ENCODE data around the gene TRIM10. TPM values are rescaled to one million over a fixed set of nuclear protein-coding genes. Genes with fewer than 3 reads are reported as not detected.
"Not testable (repeated sequence)": the region's sequence is repeated elsewhere in the genome, so short reads cannot be mapped to it uniquely, and the experiment has no call there.

TRIM10 gene
- total and polyA plus RNA-seq, 2 donors: 0.16 to 0.57 TPM

GRCh38 chr6:30127238-30128093, 33.5 kb downstream of the TRIM10 start:
- DNase-seq (ENCODE audit: low read depth in 6 of 9, low spot score in 9 of 9): no peak
- H3K27ac ChIP-seq (ENCODE audit: low read depth in 1 of 2, low read length in 1 of 2): no peak overlapping the region
- WGBS: 31% methylated on average over 50 of the region's 50 CpGs
- H3K36me3 ChIP-seq (ENCODE audit: control insufficient read depth in 2 of 2, insufficient read depth in 2 of 2, low read length in 1 of 2): no peaks in the 10 kb centered on the region
- H3K9me3 ChIP-seq (ENCODE audit: control insufficient read depth in 2 of 2, insufficient read depth in 1 of 2, low read length in 1 of 2): peaks cover 0 to 2% of the 10 kb centered on the region in 2 donors
- H3K4me3 ChIP-seq (ENCODE audit: low read length in 2 of 2): no peak overlapping the region
- peaks cover 0 to 2% of the 10 kb centered on the region in 2 donors for H3K4me1 ChIP-seq (ENCODE audit: control insufficient read depth in 2 of 2, insufficient read depth in 2 of 2, low read length in 2 of 2)
- peaks cover 33 to 85% of the 10 kb centered on the region in 2 donors for H3K27me3 ChIP-seq (ENCODE audit: control insufficient read depth in 2 of 2, insufficient read depth in 1 of 2, low read length in 1 of 2)

GRCh38 chr6:30122515-30122914, 38.5 kb downstream of the TRIM10 start:
- Histone ChIP-seq H3K27ac (ENCODE audit: low read depth in 1 of 2, low read length in 1 of 2) (no peak overlapping the region), H3K27me3 (ENCODE audit: control insufficient read depth in 2 of 2, insufficient read depth in 1 of 2, low read length in 1 of 2) (peaks cover 7 to 50% of the 10 kb centered on the region in 2 donors), H3K9me3 (ENCODE audit: control insufficient read depth in 2 of 2, insufficient read depth in 1 of 2, low read length in 1 of 2) (no peaks in the 10 kb centered on the region), H3K4me3 (ENCODE audit: low read length in 2 of 2) (no peak overlapping the region), H3K36me3 (ENCODE audit: control insufficient read depth in 2 of 2, insufficient read depth in 2 of 2, low read length in 1 of 2) (no peaks in the 10 kb centered on the region), H3K4me1 (ENCODE audit: control insufficient read depth in 2 of 2, insufficient read depth in 2 of 2, low read length in 2 of 2) (no peaks in the 10 kb centered on the region)
- WGBS: 92% methylated on average over 2 of the region's 2 CpGs
- no peak for DNase-seq (ENCODE audit: low read depth in 6 of 9, low spot score in 9 of 9)

GRCh38 chr6:30121446-30122366, 39.3 kb downstream of the TRIM10 start:
- no peaks in the 10 kb centered on the region for H3K36me3 ChIP-seq (ENCODE audit: control insufficient read depth in 2 of 2, insufficient read depth in 2 of 2, low read length in 1 of 2)
- H3K27me3 ChIP-seq (ENCODE audit: control insufficient read depth in 2 of 2, insufficient read depth in 1 of 2, low read length in 1 of 2): peaks cover 0 to 45% of the 10 kb centered on the region in 2 donors
- no peak for DNase-seq (ENCODE audit: low read depth in 6 of 9, low spot score in 9 of 9)
- H3K27ac ChIP-seq (ENCODE audit: low read depth in 1 of 2, low read length in 1 of 2): no peak overlapping the region
- WGBS: 94% methylated on average over 10 of the region's 10 CpGs
- H3K4me3 ChIP-seq (ENCODE audit: low read length in 2 of 2): no peak overlapping the region
- no peaks in the 10 kb centered on the region for H3K9me3 ChIP-seq (ENCODE audit: control insufficient read depth in 2 of 2, insufficient read depth in 1 of 2, low read length in 1 of 2)
- no peaks in the 10 kb centered on the region for H3K4me1 ChIP-seq (ENCODE audit: control insufficient read depth in 2 of 2, insufficient read depth in 2 of 2, low read length in 2 of 2)

GRCh38 chr6:30118691-30119090, 42.3 kb downstream of the TRIM10 start:
- not testable (repeated sequence) for H3K36me3 ChIP-seq (ENCODE audit: control insufficient read depth in 2 of 2, insufficient read depth in 2 of 2, low read length in 1 of 2); H3K4me3 ChIP-seq (ENCODE audit: low read length in 2 of 2); H3K9me3 ChIP-seq (ENCODE audit: control insufficient read depth in 2 of 2, insufficient read depth in 1 of 2, low read length in 1 of 2); DNase-seq (ENCODE audit: low read depth in 6 of 9, low spot score in 9 of 9); H3K4me1 ChIP-seq (ENCODE audit: control insufficient read depth in 2 of 2, insufficient read depth in 2 of 2, low read length in 2 of 2); H3K27ac ChIP-seq (ENCODE audit: low read depth in 1 of 2, low read length in 1 of 2)
- WGBS: 96% methylated on average over 5 of the region's 5 CpGs
- H3K27me3 ChIP-seq (ENCODE audit: control insufficient read depth in 2 of 2, insufficient read depth in 1 of 2, low read length in 1 of 2): peaks cover 6 to 34% of the 10 kb centered on the region in 2 donors

DNA sequence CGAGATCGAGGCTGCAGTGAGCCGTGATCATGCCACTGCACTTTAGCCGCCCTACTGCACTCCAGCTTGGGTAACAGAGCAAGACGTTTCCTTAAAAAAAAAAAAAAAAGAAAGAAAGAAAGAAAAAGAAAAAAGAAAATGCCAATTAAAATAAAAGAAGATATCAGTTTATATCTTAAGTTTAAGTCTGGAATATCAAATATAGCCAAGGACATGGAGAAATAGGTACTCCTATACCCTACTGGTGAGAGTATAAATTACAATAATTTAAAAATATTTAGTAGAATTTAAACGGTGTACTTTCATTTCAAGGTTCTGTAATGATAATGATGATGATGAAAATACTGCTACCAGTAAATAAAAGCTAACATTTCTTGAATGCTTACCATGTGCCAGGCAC, 44.3 kb downstream of the TRIM10 start:
- WGBS: 83% methylated on average over 6 of the region's 6 CpGs
- Histone ChIP-seq H3K27ac (ENCODE audit: low read depth in 1 of 2, low read length in 1 of 2) (no peak overlapping the region), H3K9me3 (ENCODE audit: control insufficient read depth in 2 of 2, insufficient read depth in 1 of 2, low read length in 1 of 2) (no peaks in the 10 kb centered on the region), H3K4me3 (ENCODE audit: low read length in 2 of 2) (no peak overlapping the region), H3K27me3 (ENCODE audit: control insufficient read depth in 2 of 2, insufficient read depth in 1 of 2, low read length in 1 of 2) (peaks cover 6 to 46% of the 10 kb centered on the region in 2 donors), H3K36me3 (ENCODE audit: control insufficient read depth in 2 of 2, insufficient read depth in 2 of 2, low read length in 1 of 2) (no peaks in the 10 kb centered on the region), H3K4me1 (ENCODE audit: control insufficient read depth in 2 of 2, insufficient read depth in 2 of 2, low read length in 2 of 2) (no peaks in the 10 kb centered on the region)
- no peak for DNase-seq (ENCODE audit: low read depth in 6 of 9, low spot score in 9 of 9)

GRCh38 chr6:30113841-30114240, 47.2 kb downstream of the TRIM10 start:
- WGBS: 70% methylated on average over 1 of the region's 1 CpG
- DNase-seq (ENCODE audit: low read depth in 6 of 9, low spot score in 9 of 9): no peak
- no peaks in the 10 kb centered on the region for H3K4me1 ChIP-seq (ENCODE audit: control insufficient read depth in 2 of 2, insufficient read depth in 2 of 2, low read length in 2 of 2)
- H3K9me3 ChIP-seq (ENCODE audit: control insufficient read depth in 2 of 2, insufficient read depth in 1 of 2, low read length in 1 of 2): no peaks in the 10 kb centered on the region
- no peak overlapping the region for H3K27ac ChIP-seq (ENCODE audit: low read depth in 1 of 2, low read length in 1 of 2)
- no peaks in the 10 kb centered on the region for H3K36me3 ChIP-seq (ENCODE audit: control insufficient read depth in 2 of 2, insufficient read depth in 2 of 2, low read length in 1 of 2)
- no peak overlapping the region for H3K4me3 ChIP-seq (ENCODE audit: low read length in 2 of 2)
- peaks cover 14 to 62% of the 10 kb centered on the region in 2 donors for H3K27me3 ChIP-seq (ENCODE audit: control insufficient read depth in 2 of 2, insufficient read depth in 1 of 2, low read length in 1 of 2)

DNA sequence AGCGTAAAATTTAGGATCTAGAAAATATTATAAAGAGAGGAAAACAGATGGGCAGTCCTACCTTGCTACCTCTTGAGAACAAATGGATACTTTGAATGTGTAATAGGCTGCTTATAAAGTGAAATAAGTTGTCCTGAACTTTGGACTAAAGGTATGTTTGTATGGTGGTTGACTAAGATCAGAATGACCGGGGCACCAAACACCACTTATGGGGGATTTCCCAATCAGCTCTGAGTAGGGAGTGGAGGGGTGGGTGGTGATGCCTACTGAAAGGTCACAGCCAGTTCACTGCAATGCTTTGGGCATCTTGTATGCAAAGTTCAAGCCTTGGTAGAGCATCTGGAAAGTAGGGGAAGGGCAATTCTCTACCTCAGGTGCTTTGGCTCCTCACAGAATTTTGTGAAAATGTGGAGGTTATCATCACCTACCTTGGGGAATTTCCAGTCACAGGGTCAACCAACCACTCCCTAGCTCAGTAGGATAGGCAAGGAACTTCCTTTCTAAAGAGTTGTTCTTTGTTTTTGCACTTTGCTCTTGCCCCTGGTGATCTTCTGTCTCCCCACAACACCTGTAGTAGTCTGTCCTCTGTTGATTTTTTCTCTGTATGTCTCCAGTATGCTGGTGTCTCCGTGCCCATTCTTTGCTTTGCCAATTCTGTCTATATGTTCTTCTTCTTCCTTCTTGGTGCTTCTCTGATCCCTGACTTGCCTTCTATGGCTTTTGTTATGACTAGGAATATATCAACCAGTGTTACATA, 47.8 kb downstream of the TRIM10 start, which contains the start of gene TRIM31:
TSS of gene TRIM31 (minus strand) at position 88 of the 757 bp plus-strand sequence. CDS start 285 bp downstream, outside the sequence.
- Histone ChIP-seq H3K9me3 (ENCODE audit: control insufficient read depth in 2 of 2, insufficient read depth in 1 of 2, low read length in 1 of 2) (no peaks in the 10 kb centered on the region), H3K36me3 (ENCODE audit: control insufficient read depth in 2 of 2, insufficient read depth in 2 of 2, low read length in 1 of 2) (no peaks in the 10 kb centered on the region), H3K27me3 (ENCODE audit: control insufficient read depth in 2 of 2, insufficient read depth in 1 of 2, low read length in 1 of 2) (peaks cover 14 to 68% of the 10 kb centered on the region in 2 donors), H3K4me3 (ENCODE audit: low read length in 2 of 2) (no peak within 1 kb of the TSS), H3K27ac (ENCODE audit: low read depth in 1 of 2, low read length in 1 of 2) (no peak within 1 kb of the TSS), H3K4me1 (ENCODE audit: control insufficient read depth in 2 of 2, insufficient read depth in 2 of 2, low read length in 2 of 2) (no peaks in the 10 kb centered on the region)
- no peak for DNase-seq (ENCODE audit: low read depth in 6 of 9, low spot score in 9 of 9)
- 91% methylated on average over 3 of the region's 3 CpGs for WGBS

GRCh38 chr6:30112402-30112994, 48.5 kb downstream of the TRIM10 start:
- DNase-seq (ENCODE audit: low read depth in 6 of 9, low spot score in 9 of 9): no peak
- H3K4me3 ChIP-seq (ENCODE audit: low read length in 2 of 2): no peak overlapping the region
- H3K9me3 ChIP-seq (ENCODE audit: control insufficient read depth in 2 of 2, insufficient read depth in 1 of 2, low read length in 1 of 2): no peaks in the 10 kb centered on the region
- H3K27ac ChIP-seq (ENCODE audit: low read depth in 1 of 2, low read length in 1 of 2): no peak overlapping the region
- WGBS: 87% methylated on average over 10 of the region's 10 CpGs
- no peaks in the 10 kb centered on the region for H3K4me1 ChIP-seq (ENCODE audit: control insufficient read depth in 2 of 2, insufficient read depth in 2 of 2, low read length in 2 of 2)
- peaks cover 14 to 71% of the 10 kb centered on the region in 2 donors for H3K27me3 ChIP-seq (ENCODE audit: control insufficient read depth in 2 of 2, insufficient read depth in 1 of 2, low read length in 1 of 2)
- no peaks in the 10 kb centered on the region for H3K36me3 ChIP-seq (ENCODE audit: control insufficient read depth in 2 of 2, insufficient read depth in 2 of 2, low read length in 1 of 2)

All from thymus (tissue), 11 donors.